ENCODE results near the gene WNT4.

The WNT4 gene

DNA sequence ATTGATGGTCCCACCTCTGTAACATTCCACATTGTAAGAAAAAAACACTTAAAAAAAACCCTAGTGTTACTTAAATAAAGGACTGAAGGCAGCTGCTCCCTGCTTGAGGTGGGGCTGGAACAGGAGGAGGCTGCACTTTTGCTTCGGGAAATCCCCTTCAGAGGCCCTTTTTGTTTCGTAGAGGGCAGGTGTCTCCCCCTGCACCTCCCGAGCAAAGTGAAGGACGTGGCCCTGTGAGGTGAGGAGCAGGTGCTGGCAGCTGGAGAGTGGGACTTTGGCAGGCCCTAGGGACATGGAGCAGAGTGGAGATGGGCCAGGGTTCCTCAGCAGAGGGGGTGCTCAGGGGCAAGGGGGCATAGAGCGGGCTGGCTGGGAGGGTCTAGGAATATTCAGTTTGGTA is 33.4 kb upstream of the WNT4 start:
- Histone ChIP-seq H3K79me2 (ENCODE audit: control insufficient read depth, low read length) (no peaks in the 10 kb centered on the region), H3K4me3 (ENCODE audit: low read length) (no peak overlapping the region), H3F3A (ENCODE audit: control insufficient read depth, insufficient read depth) (no peaks in the 10 kb centered on the region), H3K9me2 (replicated peaks; ENCODE audit: control insufficient read depth, low read length) (no peaks in the 10 kb centered on the region), H3K4me2 (ENCODE audit: low read length) (no peak overlapping the region), H4K20me1 (ENCODE audit: control insufficient read depth, insufficient read depth, low read depth, low read length) (no peaks in the 10 kb centered on the region), H3K36me3 (ENCODE audit: control insufficient read depth, low read length) (no peaks in the 10 kb centered on the region), H3K4me1 (ENCODE audit: control insufficient read depth, low read length) (no peaks in the 10 kb centered on the region), H3K27ac (ENCODE audit: low read depth, low read length) (no peak overlapping the region), H3K27me3 (ENCODE audit: control insufficient read depth, low read length) (no peaks in the 10 kb centered on the region), H3K9me3 (ENCODE audit: control insufficient read depth, insufficient read depth, low read length) (no peaks in the 10 kb centered on the region)
- TF ChIP-seq, protein P1, sequence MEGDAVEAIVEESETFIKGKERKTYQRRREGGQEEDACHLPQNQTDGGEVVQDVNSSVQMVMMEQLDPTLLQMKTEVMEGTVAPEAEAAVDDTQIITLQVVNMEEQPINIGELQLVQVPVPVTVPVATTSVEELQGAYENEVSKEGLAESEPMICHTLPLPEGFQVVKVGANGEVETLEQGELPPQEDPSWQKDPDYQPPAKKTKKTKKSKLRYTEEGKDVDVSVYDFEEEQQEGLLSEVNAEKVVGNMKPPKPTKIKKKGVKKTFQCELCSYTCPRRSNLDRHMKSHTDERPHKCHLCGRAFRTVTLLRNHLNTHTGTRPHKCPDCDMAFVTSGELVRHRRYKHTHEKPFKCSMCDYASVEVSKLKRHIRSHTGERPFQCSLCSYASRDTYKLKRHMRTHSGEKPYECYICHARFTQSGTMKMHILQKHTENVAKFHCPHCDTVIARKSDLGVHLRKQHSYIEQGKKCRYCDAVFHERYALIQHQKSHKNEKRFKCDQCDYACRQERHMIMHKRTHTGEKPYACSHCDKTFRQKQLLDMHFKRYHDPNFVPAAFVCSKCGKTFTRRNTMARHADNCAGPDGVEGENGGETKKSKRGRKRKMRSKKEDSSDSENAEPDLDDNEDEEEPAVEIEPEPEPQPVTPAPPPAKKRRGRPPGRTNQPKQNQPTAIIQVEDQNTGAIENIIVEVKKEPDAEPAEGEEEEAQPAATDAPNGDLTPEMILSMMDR (IDR thresholded peaks at IDR 0.05; ENCODE audit: low read depth, low read length, poor library complexity, severe bottlenecking): no peak
- no peak for TF ChIP-seq EZH2phosphoT487 (IDR thresholded peaks at IDR 0.05; ENCODE audit: borderline replicate concordance, low read length)

DNA sequence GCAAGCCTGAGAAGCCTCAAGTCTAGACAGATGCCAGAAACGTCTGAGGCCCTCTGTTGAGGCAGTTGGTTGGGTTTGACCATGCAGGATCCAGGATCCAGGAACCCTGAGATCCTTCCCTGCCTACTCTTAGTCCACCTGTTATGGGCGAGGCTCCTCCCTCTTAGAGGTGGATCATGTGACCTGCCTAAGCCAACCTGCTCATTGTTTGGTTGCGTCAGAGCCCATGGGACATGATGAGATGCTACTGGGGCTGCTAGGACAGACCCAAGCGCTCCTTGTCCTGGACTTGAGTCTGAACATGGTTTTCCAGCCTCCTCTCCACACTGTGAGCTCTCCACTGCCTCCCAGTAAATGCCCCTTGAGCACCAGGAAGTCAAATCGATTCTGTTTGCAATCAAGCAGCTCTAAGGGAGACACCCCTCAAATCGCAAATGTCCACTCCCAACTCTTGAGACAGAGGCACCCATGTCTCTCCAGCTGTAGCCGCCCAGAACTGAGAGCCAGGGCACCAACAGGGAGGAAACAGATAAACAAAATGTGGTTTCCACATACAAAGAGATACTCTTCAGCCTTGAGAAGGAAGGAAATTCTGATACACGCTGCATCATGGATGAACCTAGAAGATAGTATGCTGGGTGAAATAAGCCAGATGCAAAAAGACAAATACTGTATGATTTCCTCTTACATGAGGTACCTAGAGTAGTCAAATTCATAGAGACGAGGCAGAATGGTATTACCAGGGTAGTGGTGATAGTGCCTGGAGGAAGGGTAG is 31.7 kb upstream of the WNT4 start:
- H3K36me3 ChIP-seq (ENCODE audit: control insufficient read depth, low read length): no peaks in the 10 kb centered on the region
- no peak overlapping the region for H3K4me3 ChIP-seq (ENCODE audit: low read length)
- no peaks in the 10 kb centered on the region for H3K9me3 ChIP-seq (ENCODE audit: control insufficient read depth, insufficient read depth, low read length)
- no peaks in the 10 kb centered on the region for H3F3A ChIP-seq (ENCODE audit: control insufficient read depth, insufficient read depth)
- no peaks in the 10 kb centered on the region for H3K4me1 ChIP-seq (ENCODE audit: control insufficient read depth, low read length)
- no peak overlapping the region for H3K27ac ChIP-seq (ENCODE audit: low read depth, low read length)
- H3K9me2 ChIP-seq (replicated peaks; ENCODE audit: control insufficient read depth, low read length): no peaks in the 10 kb centered on the region
- no peak for TF ChIP-seq EZH2phosphoT487 (IDR thresholded peaks at IDR 0.05; ENCODE audit: borderline replicate concordance, low read length)
- TF ChIP-seq, protein P1 (IDR thresholded peaks at IDR 0.05; ENCODE audit: low read depth, low read length, poor library complexity, severe bottlenecking): no peak
- H3K79me2 ChIP-seq (ENCODE audit: control insufficient read depth, low read length): no peaks in the 10 kb centered on the region
- H4K20me1 ChIP-seq (ENCODE audit: control insufficient read depth, insufficient read depth, low read depth, low read length): no peaks in the 10 kb centered on the region
- H3K4me2 ChIP-seq (ENCODE audit: low read length): no peak overlapping the region
- no peaks in the 10 kb centered on the region for H3K27me3 ChIP-seq (ENCODE audit: control insufficient read depth, low read length)

DNA sequence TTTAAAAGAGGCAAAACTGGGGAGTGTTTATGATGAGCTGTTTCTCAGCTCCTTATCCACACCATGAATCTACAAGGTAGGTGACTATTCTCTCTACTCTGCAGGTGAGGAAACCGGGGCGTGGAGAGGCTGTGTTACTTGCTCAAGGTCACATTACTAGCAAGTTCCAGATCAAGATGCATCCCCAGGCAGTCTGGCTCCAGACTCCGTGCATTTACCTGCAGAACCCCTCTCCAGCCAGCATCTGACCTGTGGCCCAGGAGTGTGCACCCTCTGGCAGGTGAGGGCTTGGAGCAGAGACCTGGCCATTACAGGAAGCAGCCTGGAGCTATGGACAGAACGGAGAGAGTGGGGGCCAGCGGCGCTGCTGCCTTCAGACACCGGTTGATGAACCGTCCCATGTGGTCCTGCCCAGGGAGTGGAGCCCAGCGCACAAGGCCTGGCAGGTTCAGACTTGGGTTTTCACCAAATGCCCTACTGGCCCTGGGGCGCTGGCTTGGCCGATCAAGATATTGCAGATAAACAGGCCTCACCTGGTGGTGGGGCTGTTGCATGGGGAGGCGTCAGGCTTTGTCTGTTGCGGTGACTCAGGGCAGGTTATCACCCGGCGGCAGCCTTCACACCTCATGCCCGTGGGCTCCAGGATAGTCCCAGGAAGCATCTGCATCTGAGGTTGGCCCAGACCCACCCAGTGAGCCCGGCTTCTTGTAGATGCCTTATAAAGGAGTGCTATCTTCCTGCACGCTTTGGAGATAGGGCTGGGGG is 29.2 kb upstream of the WNT4 start:
- no peak overlapping the region for H3K27ac ChIP-seq (ENCODE audit: low read depth, low read length)
- no peaks in the 10 kb centered on the region for H3K79me2 ChIP-seq (ENCODE audit: control insufficient read depth, low read length)
- TF ChIP-seq EZH2phosphoT487 (IDR thresholded peaks at IDR 0.05; ENCODE audit: borderline replicate concordance, low read length): no peak
- TF ChIP-seq, protein P1 (IDR thresholded peaks at IDR 0.05; ENCODE audit: low read depth, low read length, poor library complexity, severe bottlenecking): no peak
- H3K9me2 ChIP-seq (replicated peaks; ENCODE audit: control insufficient read depth, low read length): no peaks in the 10 kb centered on the region
- H3K4me1 ChIP-seq (ENCODE audit: control insufficient read depth, low read length): no peaks in the 10 kb centered on the region
- no peaks in the 10 kb centered on the region for H3F3A ChIP-seq (ENCODE audit: control insufficient read depth, insufficient read depth)
- H3K4me3 ChIP-seq (ENCODE audit: low read length): no peak overlapping the region
- no peak overlapping the region for H3K4me2 ChIP-seq (ENCODE audit: low read length)
- no peaks in the 10 kb centered on the region for H3K36me3 ChIP-seq (ENCODE audit: control insufficient read depth, low read length)
- no peaks in the 10 kb centered on the region for H3K27me3 ChIP-seq (ENCODE audit: control insufficient read depth, low read length)
- no peaks in the 10 kb centered on the region for H3K9me3 ChIP-seq (ENCODE audit: control insufficient read depth, insufficient read depth, low read length)
- no peaks in the 10 kb centered on the region for H4K20me1 ChIP-seq (ENCODE audit: control insufficient read depth, insufficient read depth, low read depth, low read length)

Measured in DOHH2 (cell line).